Measurements from ENCODE around the gene CTDSPL.
"Not testable (repeated sequence)": the region's sequence is repeated elsewhere in the genome, so short reads cannot be mapped to it uniquely, and the experiment has no call there.

CTDSPL gene

GRCh38 chr3:37963635-37964034, 102.0 kb downstream of the CTDSPL start:
- no peak for DNase-seq (ENCODE audit: low spot score in 2 of 2)

DNA sequence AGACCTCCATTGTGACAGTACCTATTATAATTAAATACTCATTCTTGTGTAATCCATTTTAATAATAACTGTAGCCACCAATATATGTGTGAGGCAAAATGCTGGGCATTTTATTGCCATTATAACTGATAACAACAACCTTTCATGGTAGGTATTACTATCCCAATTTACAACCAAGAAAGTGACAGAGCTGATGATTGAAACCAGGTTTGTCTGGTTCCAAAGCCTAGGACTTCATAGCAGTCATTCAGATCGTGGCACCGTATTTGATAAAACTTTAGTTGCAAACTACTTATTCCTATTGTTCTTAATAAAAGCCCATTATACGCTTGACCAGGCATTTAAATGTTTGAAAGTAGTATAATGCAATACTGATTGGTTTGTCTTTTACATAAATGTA, 102.5 kb downstream of the CTDSPL start:
- no peaks in the 10 kb centered on the region for H3K4me1 Mint-ChIP-seq
- H3K27ac Mint-ChIP-seq (ENCODE audit: low read depth): no peak overlapping the region
- DNase-seq (ENCODE audit: low spot score in 2 of 2) (no peak), ATAC-seq (replicated peaks; ENCODE audit: extremely low read depth, poor library complexity, severe bottlenecking) (no peak)
- no peak overlapping the region for H3K4me3 Mint-ChIP-seq
- peaks cover 9% of the 10 kb centered on the region for H3K27me3 Mint-ChIP-seq
- no peaks in the 10 kb centered on the region for H3K36me3 Mint-ChIP-seq (ENCODE audit: insufficient read depth)
- H3K9me3 Mint-ChIP-seq: no peaks in the 10 kb centered on the region

More at GRCh38 chr3:37963635-37964034, 102.0 kb downstream of the CTDSPL start:
- Mint-ChIP-seq H3K4me1 (no peaks in the 10 kb centered on the region), H3K27ac (ENCODE audit: low read depth) (no peak overlapping the region), H3K36me3 (ENCODE audit: insufficient read depth) (no peaks in the 10 kb centered on the region), H3K9me3 (no peaks in the 10 kb centered on the region), H3K4me3 (no peak overlapping the region), H3K27me3 (peaks cover 6% of the 10 kb centered on the region)
- no peak for ATAC-seq (replicated peaks; ENCODE audit: extremely low read depth, poor library complexity, severe bottlenecking)

- H3K9me3 Mint-ChIP-seq: no peaks in the 10 kb centered on the region
- no peak overlapping the region for H3K4me3 Mint-ChIP-seq
- H3K36me3 Mint-ChIP-seq (ENCODE audit: insufficient read depth): no peaks in the 10 kb centered on the region
- H3K4me1 Mint-ChIP-seq: no peaks in the 10 kb centered on the region
- DNase-seq (ENCODE audit: low spot score in 2 of 2): no peak
- no peak overlapping the region for H3K27ac Mint-ChIP-seq (ENCODE audit: low read depth)
- ATAC-seq (replicated peaks; ENCODE audit: extremely low read depth, poor library complexity, severe bottlenecking): no peak
- peaks cover 9% of the 10 kb centered on the region for H3K27me3 Mint-ChIP-seq
Observed at GRCh38 chr3:37964716-37965115, 103.0 kb downstream of the CTDSPL start.

GRCh38 chr3:37967260-37967881, 105.7 kb downstream of the CTDSPL start:
- no peaks in the 10 kb centered on the region for H3K4me1 Mint-ChIP-seq
- H3K36me3 Mint-ChIP-seq (ENCODE audit: insufficient read depth): no peaks in the 10 kb centered on the region
- ATAC-seq (replicated peaks; ENCODE audit: extremely low read depth, poor library complexity, severe bottlenecking) (peak; percentile 58), DNase-seq (ENCODE audit: low spot score in 2 of 2) (peak in 1 of 2 donors; percentile 28)
- no peak overlapping the region for H3K4me3 Mint-ChIP-seq
- no peak overlapping the region for H3K27ac Mint-ChIP-seq (ENCODE audit: low read depth)
- no peaks in the 10 kb centered on the region for H3K9me3 Mint-ChIP-seq
- H3K27me3 Mint-ChIP-seq: peaks cover 9% of the 10 kb centered on the region

DNA sequence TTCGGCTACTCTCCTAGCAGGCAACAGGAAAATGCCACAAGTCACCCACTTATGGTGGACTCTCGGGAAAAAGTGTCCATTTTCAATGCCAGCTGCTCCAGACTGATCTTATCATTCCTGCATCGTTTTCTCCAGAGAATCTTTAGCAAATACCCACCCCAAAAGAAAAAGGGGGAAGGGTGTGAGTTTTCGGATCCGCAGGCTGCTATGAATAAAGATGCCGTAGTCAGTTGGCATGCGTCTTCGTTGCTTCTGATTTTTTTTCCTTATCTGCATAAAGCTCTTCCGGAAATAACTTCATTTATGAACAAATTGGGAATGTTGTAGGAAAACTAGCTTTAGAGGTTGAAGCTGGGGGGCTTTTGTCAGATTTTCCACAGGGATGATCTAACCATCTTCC, 106.5 kb downstream of the CTDSPL start:
- ATAC-seq (replicated peaks; ENCODE audit: extremely low read depth, poor library complexity, severe bottlenecking) (no peak), DNase-seq (ENCODE audit: low spot score in 2 of 2) (no peak)
- no peak overlapping the region for H3K27ac Mint-ChIP-seq (ENCODE audit: low read depth)
- no peak overlapping the region for H3K4me3 Mint-ChIP-seq
- no peaks in the 10 kb centered on the region for H3K9me3 Mint-ChIP-seq
- H3K36me3 Mint-ChIP-seq (ENCODE audit: insufficient read depth): no peaks in the 10 kb centered on the region
- peaks cover 9% of the 10 kb centered on the region for H3K27me3 Mint-ChIP-seq
- no peaks in the 10 kb centered on the region for H3K4me1 Mint-ChIP-seq

- DNase-seq (ENCODE audit: low spot score in 2 of 2): no peak
- H3K27ac Mint-ChIP-seq (ENCODE audit: low read depth): no peak overlapping the region
- no peak overlapping the region for H3K4me3 Mint-ChIP-seq
- peaks cover 9% of the 10 kb centered on the region for H3K27me3 Mint-ChIP-seq
- H3K9me3 Mint-ChIP-seq: no peaks in the 10 kb centered on the region
- no peak for ATAC-seq (replicated peaks; ENCODE audit: extremely low read depth, poor library complexity, severe bottlenecking)
- no peaks in the 10 kb centered on the region for H3K4me1 Mint-ChIP-seq
- no peaks in the 10 kb centered on the region for H3K36me3 Mint-ChIP-seq (ENCODE audit: insufficient read depth)
Observed at GRCh38 chr3:37968813-37969595, 107.3 kb downstream of the CTDSPL start.

DNA sequence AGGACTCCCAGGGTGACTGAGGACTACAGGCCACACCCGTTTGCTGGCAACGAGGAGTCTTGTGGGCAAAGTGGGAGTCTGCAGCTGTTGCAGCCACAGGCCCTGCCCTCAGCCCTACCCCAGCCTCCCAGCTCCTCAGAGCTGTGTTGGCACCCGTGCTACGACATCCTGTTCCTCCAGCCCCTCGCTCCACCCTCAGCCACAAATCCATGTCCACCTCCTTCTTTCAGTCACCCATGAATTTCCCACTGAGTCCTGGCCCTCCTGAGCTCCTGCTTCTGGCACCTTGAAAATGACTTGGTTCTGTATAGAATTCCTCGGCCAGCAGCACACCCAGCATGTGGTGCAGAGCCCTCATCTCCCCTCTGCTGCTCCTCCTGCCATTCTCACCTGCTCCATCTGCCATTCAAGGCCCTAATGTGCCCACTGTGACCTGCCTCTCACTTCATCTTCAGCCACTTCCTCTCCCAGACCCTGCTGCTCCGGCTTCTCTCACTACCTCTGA, 108.0 kb downstream of the CTDSPL start:
- no peaks in the 10 kb centered on the region for H3K9me3 Mint-ChIP-seq
- peaks cover 9% of the 10 kb centered on the region for H3K27me3 Mint-ChIP-seq
- H3K27ac Mint-ChIP-seq (ENCODE audit: low read depth): peak overlapping the region; percentile 0
- H3K4me1 Mint-ChIP-seq: peaks cover 3% of the 10 kb centered on the region
- no peaks in the 10 kb centered on the region for H3K36me3 Mint-ChIP-seq (ENCODE audit: insufficient read depth)
- DNase-seq (ENCODE audit: low spot score in 2 of 2) (no peak), ATAC-seq (replicated peaks; ENCODE audit: extremely low read depth, poor library complexity, severe bottlenecking) (no peak)
- H3K4me3 Mint-ChIP-seq: no peak overlapping the region

- DNase-seq (ENCODE audit: low spot score in 2 of 2): no peak
- Mint-ChIP-seq H3K4me1 (peaks cover 7% of the 10 kb centered on the region), H3K36me3 (ENCODE audit: insufficient read depth) (no peaks in the 10 kb centered on the region), H3K27ac (ENCODE audit: low read depth) (peak overlapping the region; percentile 0), H3K27me3 (peaks cover 9% of the 10 kb centered on the region), H3K9me3 (no peaks in the 10 kb centered on the region), H3K4me3 (no peak overlapping the region)
- ATAC-seq (replicated peaks; ENCODE audit: extremely low read depth, poor library complexity, severe bottlenecking): no peak
Observed at GRCh38 chr3:37970802-37971201, 109.1 kb downstream of the CTDSPL start.

GRCh38 chr3:37971467-37971866, 109.8 kb downstream of the CTDSPL start:
- ATAC-seq (replicated peaks; ENCODE audit: extremely low read depth, poor library complexity, severe bottlenecking): no peak
- H3K27me3 Mint-ChIP-seq: peaks cover 9% of the 10 kb centered on the region
- H3K27ac Mint-ChIP-seq (ENCODE audit: low read depth): no peak overlapping the region
- H3K4me3 Mint-ChIP-seq: no peak overlapping the region
- peaks cover 7% of the 10 kb centered on the region for H3K4me1 Mint-ChIP-seq
- no peaks in the 10 kb centered on the region for H3K36me3 Mint-ChIP-seq (ENCODE audit: insufficient read depth)
- no peak for DNase-seq (ENCODE audit: low spot score in 2 of 2)
- no peaks in the 10 kb centered on the region for H3K9me3 Mint-ChIP-seq

DNA sequence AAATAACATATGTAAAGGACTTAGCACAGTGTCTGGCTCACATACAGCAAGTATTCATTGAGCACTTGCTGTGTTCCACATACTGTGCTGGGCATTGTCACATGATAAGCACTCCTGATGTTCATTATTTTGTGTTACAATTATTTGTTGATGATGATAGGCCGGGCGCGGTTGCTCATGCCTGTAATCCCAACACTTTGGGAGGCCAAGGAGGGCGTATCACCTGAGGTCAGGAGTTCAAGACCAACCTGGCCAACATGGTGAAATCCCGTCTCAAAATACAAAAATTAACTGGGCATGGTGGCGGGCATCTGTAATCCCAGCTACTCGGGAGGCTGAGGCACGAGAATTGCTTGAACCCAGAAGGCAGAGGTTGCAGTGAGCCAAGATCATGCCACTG, 110.4 kb downstream of the CTDSPL start:
- H3K4me3 Mint-ChIP-seq; H3K9me3 Mint-ChIP-seq; H3K27ac Mint-ChIP-seq (ENCODE audit: low read depth); H3K27me3 Mint-ChIP-seq; ATAC-seq (replicated peaks; ENCODE audit: extremely low read depth, poor library complexity, severe bottlenecking); H3K4me1 Mint-ChIP-seq; H3K36me3 Mint-ChIP-seq (ENCODE audit: insufficient read depth); DNase-seq (ENCODE audit: low spot score in 2 of 2): not testable (repeated sequence)

DNA sequence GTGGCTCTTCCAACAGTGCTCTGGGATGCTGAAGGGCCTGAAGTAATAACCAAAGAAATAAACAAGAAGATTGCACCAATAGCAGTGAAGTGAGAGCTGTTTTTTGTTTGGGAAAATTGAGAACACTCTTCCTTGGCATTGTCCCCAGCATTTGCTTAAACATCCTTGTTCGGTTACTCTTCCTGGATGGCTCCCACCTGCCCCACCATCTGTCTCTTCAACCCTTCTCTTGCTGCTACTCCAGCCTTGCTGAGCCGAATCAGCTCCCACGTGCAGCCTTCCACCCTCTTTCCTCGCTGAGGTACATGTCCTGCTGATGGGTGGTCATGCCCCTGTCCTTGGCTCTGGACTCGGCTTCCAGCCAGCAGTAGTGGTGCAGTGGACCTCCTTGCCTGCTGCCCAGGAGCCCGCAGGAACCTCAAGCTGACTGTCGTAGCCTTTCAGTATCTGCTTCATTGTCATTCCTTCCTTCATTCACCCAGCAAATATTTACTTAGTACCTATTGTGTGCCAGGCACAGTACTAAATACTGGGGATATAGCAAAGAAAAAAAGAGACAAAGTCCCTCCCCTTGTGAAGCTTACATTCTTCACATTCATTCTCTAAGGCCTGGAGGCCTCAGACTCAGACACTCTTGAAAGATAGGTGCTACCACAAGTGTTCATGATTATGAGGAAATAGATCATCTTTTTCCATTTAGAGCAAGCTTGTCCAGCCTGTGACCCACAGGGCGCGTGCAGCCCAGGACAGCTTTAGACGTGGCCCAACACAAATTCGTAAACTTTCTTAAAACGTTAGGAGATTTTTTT, 111.8 kb downstream of the CTDSPL start:
- no peak overlapping the region for H3K27ac Mint-ChIP-seq (ENCODE audit: low read depth)
- H3K4me3 Mint-ChIP-seq: no peak overlapping the region
- peaks cover 5% of the 10 kb centered on the region for H3K27me3 Mint-ChIP-seq
- H3K9me3 Mint-ChIP-seq: no peaks in the 10 kb centered on the region
- H3K4me1 Mint-ChIP-seq: peaks cover 7% of the 10 kb centered on the region
- DNase-seq (ENCODE audit: low spot score in 2 of 2): no peak
- no peaks in the 10 kb centered on the region for H3K36me3 Mint-ChIP-seq (ENCODE audit: insufficient read depth)
- ATAC-seq (replicated peaks; ENCODE audit: extremely low read depth, poor library complexity, severe bottlenecking): no peak

DNA sequence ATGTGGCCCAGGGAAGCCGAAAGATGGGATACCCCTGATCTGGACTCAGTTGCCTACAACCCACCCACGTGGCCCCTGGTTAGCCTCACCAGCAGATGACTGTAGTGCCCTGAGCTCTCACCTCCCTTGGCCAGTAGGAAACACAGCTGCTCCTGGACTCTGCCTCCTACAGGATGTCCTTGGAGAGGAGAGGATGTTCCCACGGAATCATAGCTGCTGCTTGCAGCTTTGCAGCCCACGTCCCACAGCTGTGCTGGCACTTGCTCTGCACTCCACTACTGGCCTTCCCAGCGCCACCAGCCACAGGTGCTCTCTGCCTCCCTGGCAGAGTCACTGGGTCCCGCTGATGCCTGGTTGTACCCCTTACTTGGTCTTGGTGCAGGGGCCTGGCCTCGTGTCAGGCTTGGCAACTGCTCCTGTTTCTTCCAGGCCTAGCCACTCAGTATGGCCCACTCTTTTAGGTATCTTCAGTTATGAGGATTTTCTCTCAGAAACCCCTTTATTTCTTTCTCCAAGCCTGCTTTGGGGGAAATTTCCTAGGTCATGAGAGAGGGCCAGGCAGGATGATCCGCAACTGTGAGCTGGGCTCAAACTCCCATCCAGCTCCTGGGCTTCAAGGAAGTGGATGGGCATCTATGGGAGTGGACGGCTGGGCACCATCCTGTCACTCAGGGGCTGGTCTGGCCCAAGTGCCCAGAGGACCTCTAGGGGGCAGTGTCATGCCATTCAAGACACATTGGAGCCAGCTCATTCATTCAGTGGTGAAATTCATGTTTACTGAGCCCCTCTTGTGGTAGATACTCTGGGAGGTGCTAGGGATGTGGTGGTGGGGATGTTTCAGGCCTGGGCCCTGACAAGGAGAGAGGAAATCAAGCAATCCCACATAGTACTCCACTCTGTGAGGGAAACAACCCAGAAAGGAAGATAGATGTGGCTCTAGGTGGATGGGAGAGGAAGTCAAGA, 112.7 kb downstream of the CTDSPL start:
- ATAC-seq (replicated peaks; ENCODE audit: extremely low read depth, poor library complexity, severe bottlenecking): peak; percentile 91
- H3K27me3 Mint-ChIP-seq: no peaks in the 10 kb centered on the region
- DNase-seq (ENCODE audit: low spot score in 2 of 2): peak; percentile 48 to 54
- no peak overlapping the region for H3K4me3 Mint-ChIP-seq
- H3K27ac Mint-ChIP-seq (ENCODE audit: low read depth): no peak overlapping the region
- no peaks in the 10 kb centered on the region for H3K36me3 Mint-ChIP-seq (ENCODE audit: insufficient read depth)
- H3K9me3 Mint-ChIP-seq: no peaks in the 10 kb centered on the region
- H3K4me1 Mint-ChIP-seq: peaks cover 7% of the 10 kb centered on the region
